H1 (cell line): ENCODE measurements around the gene RPL13A. TPM values are rescaled to one million over a fixed set of nuclear protein-coding genes. Genes with fewer than 3 reads are reported as not detected.

Source experiments
- ASH2L ChIP-seq: fragments of 200-600, 300-600 bp; sonication (generic); IDR thresholded peaks from one replicate; pipeline ENCODE4 v1.7.1; 2017; ENCODE audit warnings: low read length
- ATF3 ChIP-seq: IDR thresholded peaks from 2 replicates; pipeline ENCODE4 v1.6.1; 2011; ENCODE audit warnings: low read depth, mild to moderate bottlenecking, low read length; ENCODE audit not compliant: insufficient read depth
- CHD2 ChIP-seq: IDR thresholded peaks from 2 replicates; pipeline ENCODE4 v1.6.1; 2012; ENCODE audit warnings: low read length, improper control_type of control experiment
- CHD7 ChIP-seq: fragments of 300-600 bp; sonication (generic); IDR thresholded peaks from 2 replicates; pipeline ENCODE4 v1.7.1; 2012; ENCODE audit warnings: low read length, moderate library complexity, mild to moderate bottlenecking, inconsistent platforms; ENCODE audit not compliant: insufficient replicate concordance
- RNF2 ChIP-seq: fragments of 200-900, 300-1000 bp; sonication (generic); IDR thresholded peaks from 2 replicates; pipeline ENCODE4 v1.7.1; 2016; ENCODE audit warnings: borderline replicate concordance, low read depth, mild to moderate bottlenecking, antibody characterized with exemption, low read length; ENCODE audit not compliant: poor library complexity, severe bottlenecking; ENCODE audit errors: missing control alignments
- SP1 ChIP-seq: IDR thresholded peaks from 2 replicates; pipeline ENCODE4 v1.6.1; 2011; ENCODE audit warnings: low read depth, low read length
- TCF12 ChIP-seq: IDR thresholded peaks from 2 replicates; pipeline ENCODE4 v1.6.1; 2011; ENCODE audit warnings: low read depth, mild to moderate bottlenecking, low read length
- TEAD4 ChIP-seq: IDR thresholded peaks from 2 replicates; pipeline ENCODE4 v1.6.1; 2012; ENCODE audit warnings: low read depth, low read length, inconsistent platforms, mixed read lengths
- polyA plus RNA-seq, 7 experiments: library from polyadenylated mRNA; depleted of rRNA in 3 of 7; stranded (reverse) in 5 of 7; unstranded in 2 of 7; fragments of >200 nt in 5 of 7; fragments of 200-250 nt in 2 of 7; gene quantifications; 1 replicate in 5 of 7; 2 replicates in 1 of 7; 4 replicates in 1 of 7; pipeline versions ENCODE4 v1.2.1 to v1.2.3, GENCODE V29; 2011 to 2013; ENCODE audit warnings: missing spikeins in 2 of 7, mixed read lengths in 2 of 7
- total RNA-seq: library from RNA; stranded (reverse); fragmentation: NEBNext Ultra II Directional; extraction: Animal tissue kit (Norgen Biotek cat#: 25700); gene quantifications from 2 replicates; pipeline ENCODE4 v1.2.1, GENCODE V29; 2021
- TF ChIP-seq, protein P1 (sequence below): IDR thresholded peaks from 2 replicates; pipeline ENCODE4 v1.6.1; 2012; ENCODE audit warnings: inconsistent platforms

RPL13A gene
- total and polyA plus RNA-seq, 2 of the 8 experiments (the other 6 are each of a cell fraction or from before 2014, with no cell fraction given) = 3,305 to 8,868 TPM

DNA sequence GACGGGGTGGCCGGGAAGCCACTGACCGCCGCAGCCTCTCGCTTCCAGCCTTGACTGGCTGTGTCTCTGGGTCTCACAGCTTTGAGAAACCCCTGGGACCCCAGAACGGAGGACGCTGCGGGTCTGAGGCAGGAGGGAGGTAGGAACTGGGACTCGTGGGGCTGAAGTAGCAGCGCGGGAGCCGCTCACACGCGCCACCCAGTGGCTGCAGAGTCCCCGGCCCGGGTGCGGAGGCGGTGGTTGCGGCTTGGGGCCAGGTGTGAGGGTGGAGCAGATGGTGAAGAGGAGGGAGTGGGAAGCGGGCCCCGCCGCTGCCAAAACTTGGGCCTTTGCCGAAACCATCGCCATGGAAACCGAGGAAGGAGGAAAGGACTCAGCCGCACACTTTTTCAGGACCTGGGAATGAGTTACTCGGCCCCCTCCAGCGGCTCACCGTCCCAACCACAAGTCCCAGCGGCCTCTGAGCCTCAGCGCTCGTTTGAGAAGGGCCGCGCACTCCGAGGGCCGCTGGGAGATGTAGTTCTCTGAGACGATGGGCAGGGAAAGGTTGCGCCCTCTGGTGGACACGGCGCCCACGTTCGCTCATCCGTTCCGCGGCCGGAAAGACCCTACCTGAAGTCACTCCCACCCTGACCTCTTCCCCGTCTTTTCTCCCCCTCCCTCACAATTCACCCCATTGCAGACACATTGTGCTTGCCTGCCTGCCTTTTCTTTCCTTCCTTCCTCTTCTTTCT, 43.9 kb upstream of the RPL13A start (continued):
- no peak for TF ChIP-seq CHD7
- TF ChIP-seq RNF2 = no peak
- 0 out of 2 replicates have a peak, but pooled peaks have one; percentile 46 for TF ChIP-seq SP1
- TF ChIP-seq CHD2 = no peak; the same call in 1 of the 2 replicates
- peak; percentile 7; the same call in 1 of the 2 replicates for TF ChIP-seq TEAD4
- peak; percentile 36 for TF ChIP-seq ASH2L
- TF ChIP-seq, protein P1, sequence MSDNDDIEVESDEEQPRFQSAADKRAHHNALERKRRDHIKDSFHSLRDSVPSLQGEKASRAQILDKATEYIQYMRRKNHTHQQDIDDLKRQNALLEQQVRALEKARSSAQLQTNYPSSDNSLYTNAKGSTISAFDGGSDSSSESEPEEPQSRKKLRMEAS = peak; percentile 66
- peak; percentile 79; the same call in 1 of the 2 replicates for TF ChIP-seq ATF3
- 0 out of 2 replicates have a peak, but pooled peaks have one; percentile 21 for TF ChIP-seq TCF12
